HepG2 (cell line): ENCODE results near the gene LMAN2. TPM values are rescaled to one million over a fixed set of nuclear protein-coding genes. Genes with fewer than 3 reads are reported as not detected.

Source experiments
- AKAP8 ChIP-seq: sonication (generic); formaldehyde crosslinking; IDR thresholded peaks from 2 replicates; pipeline ENCODE4 v1.5.1; 2020; ENCODE audit warnings: mild to moderate bottlenecking, missing genetic modification reagents
- BHLHE40 ChIP-seq: IDR thresholded peaks from 2 replicates; pipeline ENCODE4 v1.6.1; 2011; ENCODE audit warnings: low read length, improper control_type of control experiment
- FOSL2 ChIP-seq: sonication (generic); formaldehyde crosslinking; IDR thresholded peaks from 2 replicates; pipeline ENCODE4 v1.4.0; 2020; ENCODE audit warnings: missing genetic modification reagents
- FOXK2 ChIP-seq: fragments of 450-650 bp; IDR thresholded peaks from 2 replicates; pipeline ENCODE4 v1.6.1; 2016
- HNRNPK ChIP-seq: fragments of 200-400 bp; formaldehyde crosslinking; IDR thresholded peaks from 2 replicates; pipeline ENCODE4 v1.6.1; 2018; ENCODE audit warnings: low read length, low read depth, moderate library complexity, mild to moderate bottlenecking; ENCODE audit not compliant: poor library complexity, severe bottlenecking
- HNRNPLL ChIP-seq: fragments of 200-400 bp; formaldehyde crosslinking; IDR thresholded peaks from 2 replicates; pipeline ENCODE4 v1.6.1; 2017; ENCODE audit warnings: mild to moderate bottlenecking, low read depth, low read length; ENCODE audit not compliant: poor library complexity, severe bottlenecking
- HOXA9 ChIP-seq: sonication (generic); formaldehyde crosslinking; IDR thresholded peaks from 2 replicates; pipeline ENCODE4 v1.8.1; 2022; ENCODE audit warnings: missing genetic modification reagents, mild to moderate bottlenecking, moderate library complexity, borderline replicate concordance
- MED8 ChIP-seq: sonication (generic); formaldehyde crosslinking; IDR thresholded peaks from 2 replicates; pipeline ENCODE4 v1.8.1; 2023; ENCODE audit warnings: mild to moderate bottlenecking, missing genetic modification reagents; ENCODE audit not compliant: insufficient replicate concordance
- SALL1 ChIP-seq: sonication (generic); formaldehyde crosslinking; IDR thresholded peaks from 2 replicates; pipeline ENCODE4 v1.8.0; 2022; ENCODE audit warnings: mild to moderate bottlenecking, missing genetic modification reagents
- SAP130 ChIP-seq: IDR thresholded peaks from 2 replicates; pipeline ENCODE4 v1.6.1; 2016; ENCODE audit warnings: low read depth
- SIN3B ChIP-seq: fragments of 150-350 bp; IDR thresholded peaks from 2 replicates; pipeline ENCODE4 v1.6.1; 2014; ENCODE audit warnings: low read length
- YEATS4 ChIP-seq: sonication (generic); formaldehyde crosslinking; IDR thresholded peaks from 2 replicates; pipeline ENCODE4 v1.4.0; 2020; ENCODE audit warnings: missing genetic modification reagents, borderline replicate concordance
- ZKSCAN5 ChIP-seq: sonication (generic); formaldehyde crosslinking; IDR thresholded peaks from 2 replicates; pipeline ENCODE4 v1.5.1; 2020; ENCODE audit warnings: mild to moderate bottlenecking, missing genetic modification reagents
- ZMYM4 ChIP-seq: sonication (generic); formaldehyde crosslinking; IDR thresholded peaks from 2 replicates; pipeline ENCODE4 v1.8.1; 2023; ENCODE audit warnings: mild to moderate bottlenecking, missing genetic modification reagents
- ZNF256 ChIP-seq: sonication (generic); formaldehyde crosslinking; conservative IDR thresholded peaks from 2 replicates; pipeline ENCODE4 v1.4.0; 2020; ENCODE audit warnings: missing genetic modification reagents
- ZNF605 ChIP-seq: sonication (generic); formaldehyde crosslinking; IDR thresholded peaks from 2 replicates; pipeline ENCODE4 v1.8.0; 2022; ENCODE audit warnings: mild to moderate bottlenecking, missing genetic modification reagents
- ZNF629 ChIP-seq: sonication (generic); formaldehyde crosslinking; conservative IDR thresholded peaks from 2 replicates; pipeline ENCODE4 v1.5.0; 2020; ENCODE audit warnings: missing genetic modification reagents
- polyA plus RNA-seq, 8 experiments: library from polyadenylated mRNA; depleted of rRNA in 3 of 8; stranded (reverse) in 7 of 8; unstranded in 1 of 8; fragments of >200 nt; fragmentation: Illumina TruSeq in 4 of 8; extraction: Trizol in 4 of 8; gene quantifications; 2 replicates each; pipeline versions ENCODE4 v1.2.1 to v1.2.3, GENCODE V29; 2011 to 2016; ENCODE audit warnings: low read depth in 4 of 8, missing spikeins in 1 of 8, mixed read lengths in 1 of 8; ENCODE audit not compliant: insufficient read depth in 1 of 8
- total RNA-seq, 5 experiments: library from RNA; depleted of rRNA; stranded (reverse); fragments of >200 nt; fragmentation: Illumina TruSeq; extraction: Trizol; gene quantifications; 2 replicates each; pipeline ENCODE4 v1.2.3, GENCODE V29; 2016; ENCODE audit warnings: low read depth in 1 of 5
- TF ChIP-seq, protein P1 (sequence below): sonication (generic); formaldehyde crosslinking; IDR thresholded peaks from 2 replicates; pipeline ENCODE4 v1.4.0; 2020; ENCODE audit warnings: low read depth, mild to moderate bottlenecking, missing genetic modification reagents
- TF ChIP-seq, protein P2 (sequence below): sonication (generic); formaldehyde crosslinking; conservative IDR thresholded peaks from 2 replicates; pipeline ENCODE4 v1.5.0; 2020; ENCODE audit warnings: missing genetic modification reagents
- TF ChIP-seq, protein P3 (sequence below): IDR thresholded peaks from 2 replicates; pipeline ENCODE4 v1.6.1; 2012; ENCODE audit warnings: inconsistent platforms
- TF ChIP-seq, protein P4 (sequence below): sonication (generic); formaldehyde crosslinking; IDR thresholded peaks from 2 replicates; pipeline ENCODE4 v1.9.0; 2022; ENCODE audit warnings: missing genetic modification reagents, mild to moderate bottlenecking, borderline replicate concordance
- TF ChIP-seq, protein P5 (sequence below): sonication (generic); formaldehyde crosslinking; conservative IDR thresholded peaks from 2 replicates; pipeline ENCODE4 v1.8.0; 2022; ENCODE audit warnings: low read depth, missing genetic modification reagents

The LMAN2 gene
- total and polyA plus RNA-seq, 2 of the 13 experiments (the other 11 are each of a cell fraction or from before 2014, with no cell fraction given), result 191 to 197 TPM

DNA sequence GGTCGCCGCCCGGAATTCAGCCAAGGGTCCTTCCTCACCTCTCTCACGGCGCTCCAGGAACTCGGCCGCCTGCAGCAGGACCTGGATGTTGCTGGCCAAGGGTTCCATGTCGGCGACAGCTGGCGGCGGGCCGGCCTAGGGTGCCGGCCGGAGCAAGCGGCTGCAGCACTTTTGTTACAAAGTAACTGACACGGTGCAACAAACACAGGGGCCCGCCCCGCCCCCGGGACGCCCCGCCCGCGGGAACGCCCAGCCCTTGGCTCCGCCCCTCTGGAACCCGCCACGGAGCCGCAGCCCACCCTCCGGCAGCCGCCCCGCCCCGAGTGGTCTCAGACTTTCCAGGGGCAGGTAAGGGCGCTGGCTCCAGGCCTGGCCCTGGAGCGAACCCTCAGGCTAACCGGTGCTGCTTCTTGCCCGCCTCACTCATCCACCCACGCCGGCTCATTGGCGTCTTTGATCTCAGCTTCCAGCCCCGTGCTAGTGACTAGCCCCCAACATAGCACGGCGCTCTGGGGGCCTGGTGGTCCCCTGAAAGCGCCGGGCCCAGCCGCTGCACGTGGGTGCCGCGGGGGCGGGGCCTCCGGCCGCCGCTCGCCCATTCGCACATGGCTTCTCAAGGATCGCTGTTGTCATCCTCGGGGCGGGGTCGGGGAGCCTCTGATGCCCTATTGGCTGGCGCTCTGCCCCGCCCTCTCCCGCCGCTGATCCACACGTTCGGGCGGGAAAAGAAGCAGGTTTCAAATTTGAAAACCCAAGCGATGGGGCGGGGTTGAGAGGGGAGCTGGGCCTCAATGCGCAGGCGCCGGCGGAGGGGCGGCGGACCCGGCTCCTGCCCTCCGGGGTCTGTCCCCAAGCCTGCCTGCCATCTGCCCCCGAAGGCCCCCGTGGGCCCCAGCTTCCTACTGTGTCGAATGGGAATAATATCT is 39.5 kb downstream of the LMAN2 start, which contains the start of gene MXD3 (continued):
- TF ChIP-seq, protein P1, sequence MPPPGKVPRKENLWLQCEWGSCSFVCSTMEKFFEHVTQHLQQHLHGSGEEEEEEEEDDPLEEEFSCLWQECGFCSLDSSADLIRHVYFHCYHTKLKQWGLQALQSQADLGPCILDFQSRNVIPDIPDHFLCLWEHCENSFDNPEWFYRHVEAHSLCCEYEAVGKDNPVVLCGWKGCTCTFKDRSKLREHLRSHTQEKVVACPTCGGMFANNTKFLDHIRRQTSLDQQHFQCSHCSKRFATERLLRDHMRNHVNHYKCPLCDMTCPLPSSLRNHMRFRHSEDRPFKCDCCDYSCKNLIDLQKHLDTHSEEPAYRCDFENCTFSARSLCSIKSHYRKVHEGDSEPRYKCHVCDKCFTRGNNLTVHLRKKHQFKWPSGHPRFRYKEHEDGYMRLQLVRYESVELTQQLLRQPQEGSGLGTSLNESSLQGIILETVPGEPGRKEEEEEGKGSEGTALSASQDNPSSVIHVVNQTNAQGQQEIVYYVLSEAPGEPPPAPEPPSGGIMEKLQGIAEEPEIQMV (CRISPR knock-in tag), result no peak
- TF ChIP-seq FOXK2 (peak; percentile 88), YEATS4 (peak; percentile 88), AKAP8 (peak; percentile 82), SALL1 (CRISPR knock-in tag) (peak; percentile 63), BHLHE40 (0 out of 2 replicates have a peak, but pooled peaks have one; percentile 58), SAP130 (peak; percentile 97), ZNF256 (no peak), ZNF629 (CRISPR knock-in tag) (no peak), HNRNPLL (peak; percentile 10), FOSL2 (CRISPR knock-in tag) (peak; percentile 9; the same call in 1 of the 2 replicates), SIN3B (peak; percentile 36; the same call in 1 of the 2 replicates), ZMYM4 (CRISPR knock-in tag) (0 out of 2 replicates have a peak, but pooled peaks have one; percentile 64), HOXA9 (0 out of 2 replicates have a peak, but pooled peaks have one; percentile 56), HNRNPK (peak; percentile 49), ZKSCAN5 (CRISPR knock-in tag) (no peak), ZNF605 (peak; percentile 39; the same call in 1 of the 2 replicates), MED8 (CRISPR knock-in tag) (peak; percentile 23)
- TF ChIP-seq, protein P2, sequence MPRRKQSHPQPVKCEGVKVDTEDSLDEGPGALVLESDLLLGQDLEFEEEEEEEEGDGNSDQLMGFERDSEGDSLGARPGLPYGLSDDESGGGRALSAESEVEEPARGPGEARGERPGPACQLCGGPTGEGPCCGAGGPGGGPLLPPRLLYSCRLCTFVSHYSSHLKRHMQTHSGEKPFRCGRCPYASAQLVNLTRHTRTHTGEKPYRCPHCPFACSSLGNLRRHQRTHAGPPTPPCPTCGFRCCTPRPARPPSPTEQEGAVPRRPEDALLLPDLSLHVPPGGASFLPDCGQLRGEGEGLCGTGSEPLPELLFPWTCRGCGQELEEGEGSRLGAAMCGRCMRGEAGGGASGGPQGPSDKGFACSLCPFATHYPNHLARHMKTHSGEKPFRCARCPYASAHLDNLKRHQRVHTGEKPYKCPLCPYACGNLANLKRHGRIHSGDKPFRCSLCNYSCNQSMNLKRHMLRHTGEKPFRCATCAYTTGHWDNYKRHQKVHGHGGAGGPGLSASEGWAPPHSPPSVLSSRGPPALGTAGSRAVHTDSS (CRISPR knock-in tag), result no peak
- TF ChIP-seq, protein P3, sequence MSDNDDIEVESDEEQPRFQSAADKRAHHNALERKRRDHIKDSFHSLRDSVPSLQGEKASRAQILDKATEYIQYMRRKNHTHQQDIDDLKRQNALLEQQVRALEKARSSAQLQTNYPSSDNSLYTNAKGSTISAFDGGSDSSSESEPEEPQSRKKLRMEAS, result peak; percentile 97
- TF ChIP-seq, protein P4, sequence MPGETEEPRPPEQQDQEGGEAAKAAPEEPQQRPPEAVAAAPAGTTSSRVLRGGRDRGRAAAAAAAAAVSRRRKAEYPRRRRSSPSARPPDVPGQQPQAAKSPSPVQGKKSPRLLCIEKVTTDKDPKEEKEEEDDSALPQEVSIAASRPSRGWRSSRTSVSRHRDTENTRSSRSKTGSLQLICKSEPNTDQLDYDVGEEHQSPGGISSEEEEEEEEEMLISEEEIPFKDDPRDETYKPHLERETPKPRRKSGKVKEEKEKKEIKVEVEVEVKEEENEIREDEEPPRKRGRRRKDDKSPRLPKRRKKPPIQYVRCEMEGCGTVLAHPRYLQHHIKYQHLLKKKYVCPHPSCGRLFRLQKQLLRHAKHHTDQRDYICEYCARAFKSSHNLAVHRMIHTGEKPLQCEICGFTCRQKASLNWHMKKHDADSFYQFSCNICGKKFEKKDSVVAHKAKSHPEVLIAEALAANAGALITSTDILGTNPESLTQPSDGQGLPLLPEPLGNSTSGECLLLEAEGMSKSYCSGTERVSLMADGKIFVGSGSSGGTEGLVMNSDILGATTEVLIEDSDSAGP (CRISPR knock-in tag), result peak; percentile 53; the same call in 1 of the 2 replicates
- TF ChIP-seq, protein P5, sequence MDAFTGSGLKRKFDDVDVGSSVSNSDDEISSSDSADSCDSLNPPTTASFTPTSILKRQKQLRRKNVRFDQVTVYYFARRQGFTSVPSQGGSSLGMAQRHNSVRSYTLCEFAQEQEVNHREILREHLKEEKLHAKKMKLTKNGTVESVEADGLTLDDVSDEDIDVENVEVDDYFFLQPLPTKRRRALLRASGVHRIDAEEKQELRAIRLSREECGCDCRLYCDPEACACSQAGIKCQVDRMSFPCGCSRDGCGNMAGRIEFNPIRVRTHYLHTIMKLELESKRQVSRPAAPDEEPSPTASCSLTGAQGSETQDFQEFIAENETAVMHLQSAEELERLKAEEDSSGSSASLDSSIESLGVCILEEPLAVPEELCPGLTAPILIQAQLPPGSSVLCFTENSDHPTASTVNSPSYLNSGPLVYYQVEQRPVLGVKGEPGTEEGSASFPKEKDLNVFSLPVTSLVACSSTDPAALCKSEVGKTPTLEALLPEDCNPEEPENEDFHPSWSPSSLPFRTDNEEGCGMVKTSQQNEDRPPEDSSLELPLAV (CRISPR knock-in tag), result peak; percentile 69; the same call in 1 of the 2 replicates
